ENCODE data around the gene SMIM30.

GRCh38 chr7:113085781-113086390 lies 32.5 kb downstream of the SMIM30 start:
- no peak for TF ChIP-seq CTCF (IDR thresholded peaks at IDR 0.05; ENCODE audit: low read depth, low read length)
- TF ChIP-seq POLR2A (IDR thresholded peaks at IDR 0.05; ENCODE audit: extremely low read depth, insufficient read length) = no peak
